ENCODE results near the gene GRID1.
"Not testable (repeated sequence)": the region's sequence is repeated elsewhere in the genome, so short reads cannot be mapped to it uniquely, and the experiment has no call there.

The GRID1 gene

GRCh38 chr10:86078639-86079035, 288.0 kb downstream of the GRID1 start:
- H3K27ac ChIP-seq, result no peak overlapping the region
- no peak for TF ChIP-seq ZFX (IDR thresholded peaks at IDR 0.05; ENCODE audit: borderline replicate concordance)
- no peak for TF ChIP-seq CTCF (IDR thresholded peaks at IDR 0.05)

- no peak for TF ChIP-seq CTCF (IDR thresholded peaks at IDR 0.05)
- no peak for TF ChIP-seq ZFX (IDR thresholded peaks at IDR 0.05; ENCODE audit: borderline replicate concordance)
- no peak overlapping the region for H3K27ac ChIP-seq
Observed at GRCh38 chr10:86077871-86078638, 288.5 kb downstream of the GRID1 start.

- TF ChIP-seq CTCF (IDR thresholded peaks at IDR 0.05) (no peak), ZFX (IDR thresholded peaks at IDR 0.05; ENCODE audit: borderline replicate concordance) (no peak)
- H3K27ac ChIP-seq, result no peak overlapping the region
Observed at GRCh38 chr10:86077271-86077670, 289.3 kb downstream of the GRID1 start.

GRCh38 chr10:86076497-86076896, 290.1 kb downstream of the GRID1 start:
- H3K27ac ChIP-seq, result not testable (repeated sequence)

- no peak overlapping the region for H3K27ac ChIP-seq
- TF ChIP-seq ZFX (IDR thresholded peaks at IDR 0.05; ENCODE audit: borderline replicate concordance), result no peak
- no peak for TF ChIP-seq CTCF (IDR thresholded peaks at IDR 0.05)
Observed at GRCh38 chr10:86075512-86075911, 291.1 kb downstream of the GRID1 start.

- H3K27ac ChIP-seq, result no peak overlapping the region
- no peak for TF ChIP-seq CTCF (IDR thresholded peaks at IDR 0.05)
- no peak for TF ChIP-seq ZFX (IDR thresholded peaks at IDR 0.05; ENCODE audit: borderline replicate concordance)
Observed at GRCh38 chr10:86074294-86074693, 292.3 kb downstream of the GRID1 start.

GRCh38 chr10:86073199-86073977, 293.2 kb downstream of the GRID1 start:
- no peak overlapping the region for H3K27ac ChIP-seq
- TF ChIP-seq CTCF (IDR thresholded peaks at IDR 0.05), result no peak
- TF ChIP-seq ZFX (IDR thresholded peaks at IDR 0.05; ENCODE audit: borderline replicate concordance), result no peak

Measured in 22Rv1 (cell line).